GM19455 (cell line): Measurements from ENCODE around the gene TINCR.
"Not testable (repeated sequence)": the region's sequence is repeated elsewhere in the genome, so short reads cannot be mapped to it uniquely, and the experiment has no call there.

ENCODE experiments used
- ATAC-seq: cut with Tn5 transposase; IDR thresholded peaks from one replicate; pipeline ENCODE4 v1.9.1; 2021; ENCODE audit not compliant: unreplicated experiment

The TINCR gene

GRCh38 chr19:5561559-5561958, 6.2 kb downstream of the TINCR start:
- ATAC-seq = no peak

GRCh38 chr19:5560156-5560555, 7.6 kb downstream of the TINCR start:
- ATAC-seq = no peak

- ATAC-seq = no peak
Observed at GRCh38 chr19:5559804-5560133, 8.0 kb downstream of the TINCR start.

- ATAC-seq = no peak
Observed at GRCh38 chr19:5558101-5558621, 9.6 kb downstream of the TINCR start.

- no peak for ATAC-seq
Observed at GRCh38 chr19:5557691-5558090, 10.1 kb downstream of the TINCR start.

GRCh38 chr19:5554828-5555227, 12.9 kb downstream of the TINCR start:
- ATAC-seq = no peak

GRCh38 chr19:5553892-5554291, 13.9 kb downstream of the TINCR start:
- ATAC-seq = no peak

GRCh38 chr19:5547881-5548280, 19.9 kb downstream of the TINCR start:
- no peak for ATAC-seq

GRCh38 chr19:5545984-5546383, 21.8 kb downstream of the TINCR start:
- no peak for ATAC-seq

GRCh38 chr19:5545051-5545450, 22.7 kb downstream of the TINCR start:
- ATAC-seq = no peak

GRCh38 chr19:5542665-5543064, 25.1 kb downstream of the TINCR start:
- ATAC-seq = no peak

GRCh38 chr19:5541456-5541855, 26.3 kb downstream of the TINCR start:
- no peak for ATAC-seq

GRCh38 chr19:5540208-5540607, 27.5 kb downstream of the TINCR start:
- ATAC-seq = no peak

GRCh38 chr19:5537870-5538269, 29.9 kb downstream of the TINCR start:
- ATAC-seq = no peak

GRCh38 chr19:5536982-5537579, 30.7 kb downstream of the TINCR start:
- not testable (repeated sequence) for ATAC-seq

- no peak for ATAC-seq
Observed at GRCh38 chr19:5536337-5536894, 31.3 kb downstream of the TINCR start.

- no peak for ATAC-seq
Observed at GRCh38 chr19:5534787-5535586, 32.8 kb downstream of the TINCR start.

- ATAC-seq = no peak
Observed at GRCh38 chr19:5533257-5533656, 34.5 kb downstream of the TINCR start.

GRCh38 chr19:5530701-5531100, 37.1 kb downstream of the TINCR start:
- ATAC-seq = no peak

GRCh38 chr19:5526691-5527090, 41.1 kb downstream of the TINCR start:
- ATAC-seq = no peak

- no peak for ATAC-seq
Observed at GRCh38 chr19:5524081-5524480, 43.7 kb downstream of the TINCR start.

GRCh38 chr19:5522106-5522505, 45.6 kb downstream of the TINCR start:
- no peak for ATAC-seq
